Dermis microvascular lymphatic vessel endothelial cell (primary cell): ENCODE data around the gene CAV1. TPM values are rescaled to one million over a fixed set of nuclear protein-coding genes. Genes with fewer than 3 reads are reported as not detected.

Source experiments
- DNase-seq, 2 donors: peaks; one replicate each; pipeline versions ENCODE4 v3.0.0 to v3.0.0-alpha.2; 2010; ENCODE audit warnings: low read depth in 2 of 2
- total RNA-seq: library from RNA; depleted of rRNA; stranded (reverse); fragments of >200 nt; gene quantifications from 2 replicates; pipeline ENCODE4 v1.2.1, GENCODE V29; 2014

Gene CAV1
- total RNA-seq, 1 donor from 2014 or later, result 1,184 TPM

GRCh38 chr7:116530107-116530820 lies 5.4 kb downstream of the CAV1 start:
- no peak for DNase-seq

DNA sequence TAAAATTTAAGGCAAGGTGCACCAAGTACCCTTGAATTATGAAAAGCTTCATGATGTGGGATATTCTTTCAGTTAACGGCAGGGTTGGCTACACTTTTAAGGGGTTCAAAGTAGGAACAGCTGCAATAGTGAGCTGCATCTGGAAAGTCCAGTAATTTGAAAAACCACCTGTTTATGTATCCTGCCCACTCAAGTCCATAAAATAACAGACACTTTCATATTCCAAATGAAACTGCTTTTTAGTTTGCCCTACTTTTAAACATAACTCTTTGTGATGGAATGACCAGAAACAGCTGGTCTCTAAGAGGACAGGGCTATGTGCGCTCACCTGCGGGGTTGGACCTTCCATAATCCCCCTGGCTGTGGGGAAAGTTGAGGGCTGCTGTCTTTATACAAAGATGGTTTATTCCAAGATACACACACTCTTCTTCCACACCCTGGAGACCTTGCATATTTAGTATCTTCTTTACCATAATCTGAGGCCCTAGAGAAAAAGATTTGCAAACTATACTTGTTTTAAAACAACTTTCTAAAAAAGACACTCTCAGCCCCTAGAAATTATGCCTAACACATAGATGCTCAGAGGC lies 7.4 kb downstream of the CAV1 start:
- no peak for DNase-seq

DNA sequence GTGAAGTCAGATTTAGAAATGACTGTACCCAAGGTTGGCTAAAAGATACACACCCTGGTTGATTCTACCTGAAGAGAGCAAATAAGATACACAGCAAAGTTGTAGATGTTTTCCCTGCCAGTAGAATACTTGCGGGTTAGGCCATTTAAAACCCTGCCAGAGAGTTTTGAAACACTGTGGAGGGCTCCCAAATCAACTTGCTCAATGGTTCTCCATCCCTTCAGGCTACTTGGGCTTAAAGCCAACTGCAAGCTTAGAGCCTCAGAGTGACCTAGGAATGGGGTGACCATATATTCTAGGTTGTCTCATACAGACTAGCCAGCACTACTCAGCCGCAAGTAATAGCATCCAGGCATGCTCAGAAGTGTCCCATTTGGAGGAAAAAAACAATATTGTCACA lies 10.0 kb downstream of the CAV1 start:
- DNase-seq, result no peak

DNA sequence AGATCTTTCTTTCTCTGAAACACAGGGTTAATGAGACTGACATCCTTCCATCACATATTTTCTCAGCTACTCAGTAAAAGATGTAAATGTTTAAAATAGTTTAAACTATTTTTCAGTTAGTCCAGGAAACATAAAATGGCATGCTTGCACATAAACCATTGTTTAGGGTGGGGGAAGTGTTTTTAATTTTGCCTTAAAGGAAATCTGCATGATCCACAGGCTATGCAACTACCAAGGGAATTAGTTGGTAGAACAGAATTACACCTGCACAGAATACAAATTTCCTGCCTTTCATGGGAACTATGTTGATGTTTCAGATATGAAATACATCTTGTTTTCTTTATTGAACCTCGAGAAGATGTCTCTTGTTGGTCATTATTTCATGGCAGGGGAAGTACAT lies 10.6 kb downstream of the CAV1 start:
- peak in 1 of 2 donors; percentile 78 for DNase-seq

GRCh38 chr7:116538138-116538537 lies 13.3 kb downstream of the CAV1 start:
- DNase-seq, result no peak

- no peak for DNase-seq
Measured at GRCh38 chr7:116539879-116540278, 15.0 kb downstream of the CAV1 start.

- peak in 1 of 2 donors; percentile 51 for DNase-seq
Measured at GRCh38 chr7:116540743-116541142, 15.9 kb downstream of the CAV1 start.

DNA sequence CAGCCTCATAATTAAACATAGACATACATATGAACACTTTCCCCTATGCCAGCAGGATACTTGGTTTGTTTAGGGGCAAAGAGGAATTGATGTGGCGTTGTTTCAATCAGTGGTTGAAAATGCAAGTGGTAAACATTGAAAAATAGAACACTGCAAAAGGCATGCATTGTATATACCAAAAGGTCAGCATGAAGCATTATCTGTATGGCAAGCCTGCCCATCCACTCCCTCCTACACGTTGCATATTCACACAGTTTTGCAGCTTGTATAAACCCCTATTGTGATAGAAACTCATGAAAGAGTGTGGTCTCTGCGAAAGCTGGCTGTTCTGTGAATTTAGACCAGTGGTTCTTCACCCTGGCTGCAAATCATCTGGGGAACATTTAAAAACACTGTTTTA lies 17.1 kb downstream of the CAV1 start:
- DNase-seq, result no peak

DNA sequence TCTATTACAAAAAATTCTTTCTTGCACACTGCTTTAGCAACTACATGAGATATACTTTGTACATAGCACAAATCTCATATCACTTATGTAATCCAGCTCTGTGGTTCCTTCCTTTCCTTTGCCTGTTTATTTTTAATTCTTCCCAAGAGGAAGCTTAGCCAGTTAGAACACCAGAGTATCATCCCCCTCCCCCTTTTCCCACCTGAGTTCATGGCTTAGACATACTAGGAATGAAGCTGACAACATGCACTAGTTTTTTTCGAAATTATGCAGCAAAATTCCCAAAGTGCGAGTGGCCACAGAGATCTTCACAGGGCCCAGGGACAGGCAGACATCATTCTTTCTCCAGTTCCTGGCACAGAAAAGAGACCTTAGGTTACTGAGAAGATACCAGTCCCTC lies 17.8 kb downstream of the CAV1 start:
- peak in 1 of 2 donors; percentile 42 for DNase-seq

DNA sequence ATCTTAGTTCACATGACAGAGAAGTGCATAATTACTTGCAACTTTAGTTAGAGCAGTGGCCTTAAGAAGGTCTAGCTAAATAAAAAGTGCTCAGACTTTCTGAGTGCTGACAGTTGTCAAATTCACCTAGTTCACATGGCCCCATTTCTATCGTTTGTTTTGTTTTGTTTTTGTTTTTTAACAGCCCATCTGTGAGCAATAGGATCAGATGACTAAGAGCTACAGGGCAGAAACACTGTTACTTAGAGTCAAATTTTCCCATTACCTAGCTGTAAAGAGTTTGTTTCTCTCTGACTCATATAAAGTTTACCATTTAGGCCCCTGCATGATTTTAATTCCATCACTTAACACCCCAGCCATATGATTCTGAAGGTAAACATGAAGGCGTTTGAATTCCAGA lies 18.8 kb downstream of the CAV1 start:
- DNase-seq, result peak; percentile 64 to 85

- DNase-seq, result no peak
Measured at GRCh38 chr7:116544487-116544886, 19.7 kb downstream of the CAV1 start.

DNA sequence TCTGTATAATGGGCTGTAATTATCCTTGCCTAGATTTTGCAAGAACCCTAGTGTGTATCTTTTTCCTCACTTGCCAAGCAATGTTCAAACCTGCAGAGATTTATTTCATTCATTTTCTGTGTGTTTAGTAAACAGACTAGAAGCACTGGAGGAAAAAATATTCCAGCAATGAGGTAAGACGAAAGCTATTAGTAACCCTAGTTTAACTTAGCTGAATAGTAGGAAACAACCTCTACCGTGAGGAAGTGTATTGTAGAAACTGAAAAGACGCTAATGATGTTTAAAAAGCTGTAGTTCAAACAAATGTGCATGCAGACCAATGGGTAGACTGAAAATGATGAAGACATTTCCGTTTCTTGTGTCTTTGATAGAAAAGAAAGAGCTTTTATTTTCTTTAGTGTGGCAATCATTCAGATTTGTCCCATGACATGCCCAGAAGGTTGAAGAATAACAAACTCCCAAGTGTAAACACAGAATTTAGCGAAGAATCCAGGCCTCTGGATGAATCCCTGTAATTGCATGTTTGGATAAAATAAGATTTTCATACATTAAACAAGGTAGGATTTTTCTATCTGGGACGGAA lies 20.7 kb downstream of the CAV1 start:
- DNase-seq, result no peak

- DNase-seq, result no peak
Measured at GRCh38 chr7:116546054-116546453, 21.2 kb downstream of the CAV1 start.

DNA sequence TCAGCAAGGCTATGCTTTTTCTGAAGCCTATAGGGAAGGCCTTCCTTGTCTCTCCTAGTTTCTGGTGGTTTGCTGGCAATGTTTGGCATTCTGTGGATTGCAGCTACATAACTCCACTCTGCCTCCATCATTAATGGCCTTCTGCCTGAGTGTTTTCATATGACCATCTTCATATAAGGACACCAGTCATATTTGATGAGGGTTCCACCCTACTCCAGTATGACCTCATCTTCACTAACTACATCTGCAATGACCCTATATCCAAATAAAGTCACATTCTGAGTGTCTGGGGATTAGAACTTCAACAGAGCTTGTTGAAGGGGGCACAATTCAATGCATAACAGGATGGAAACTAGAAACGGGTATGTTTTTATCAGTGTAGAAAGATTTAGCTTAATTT lies 22.1 kb downstream of the CAV1 start:
- no peak for DNase-seq

GRCh38 chr7:116547347-116547746 lies 22.5 kb downstream of the CAV1 start:
- DNase-seq, result no peak

DNA sequence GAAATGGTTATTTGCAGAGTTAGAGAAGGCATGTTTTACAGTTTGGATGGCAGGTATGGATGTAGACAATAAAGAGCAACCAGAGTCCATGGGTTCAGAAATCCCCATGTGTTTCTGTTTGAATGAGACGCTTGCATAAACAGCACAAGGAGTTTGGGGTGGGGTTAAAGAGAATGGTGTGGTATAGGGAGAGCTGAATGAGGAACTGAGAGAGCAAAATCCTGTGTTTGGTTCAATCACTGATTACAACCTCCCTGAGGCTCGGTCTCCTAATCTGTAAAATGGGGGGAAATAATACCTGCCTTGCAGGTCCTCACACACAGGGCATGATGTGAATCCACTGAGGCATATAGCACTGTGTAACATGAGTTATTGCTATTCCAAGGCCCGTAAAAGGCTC lies 23.7 kb downstream of the CAV1 start:
- DNase-seq, result no peak

- DNase-seq, result no peak
Measured at GRCh38 chr7:116549370-116549769, 24.5 kb downstream of the CAV1 start.

DNA sequence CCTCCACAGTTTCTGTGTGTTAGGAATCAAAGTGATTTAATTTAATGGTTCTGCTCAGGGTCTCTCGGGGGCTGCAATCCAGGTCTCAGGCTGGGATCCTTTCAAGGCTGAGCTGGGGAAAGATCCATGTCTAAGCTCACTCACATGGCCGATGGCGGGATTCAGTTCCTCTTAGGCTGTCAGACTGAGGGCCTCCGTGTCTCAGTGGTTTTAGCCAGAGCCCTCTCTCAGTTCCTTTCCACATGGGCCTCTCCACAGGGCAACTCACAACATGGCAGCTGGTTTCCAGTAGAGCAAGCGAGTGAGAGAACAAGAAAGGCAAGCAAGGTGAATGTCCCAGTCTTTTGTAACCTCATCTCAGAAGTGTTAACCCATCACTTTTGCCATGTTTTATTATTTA lies 26.9 kb downstream of the CAV1 start:
- DNase-seq, result no peak

DNA sequence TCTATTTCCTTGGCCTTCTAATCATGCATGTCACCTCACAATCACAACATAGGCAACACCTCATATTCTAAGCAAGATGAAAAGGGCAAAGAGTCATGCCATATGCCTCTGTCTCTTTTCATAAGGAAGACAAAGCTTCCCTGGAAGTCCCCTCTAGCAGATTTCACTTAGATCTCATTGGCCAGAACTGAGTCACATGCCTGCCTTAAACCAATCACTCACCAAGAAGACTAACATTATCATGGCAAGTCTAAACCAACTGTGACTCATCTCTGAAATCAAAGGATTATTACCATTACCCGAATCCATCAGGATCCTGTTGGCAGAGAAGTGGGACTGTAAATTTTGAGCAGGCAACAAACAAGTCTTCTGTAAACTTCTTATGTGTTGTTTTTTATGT lies 27.8 kb downstream of the CAV1 start:
- peak in 1 of 2 donors; percentile 68 for DNase-seq

DNA sequence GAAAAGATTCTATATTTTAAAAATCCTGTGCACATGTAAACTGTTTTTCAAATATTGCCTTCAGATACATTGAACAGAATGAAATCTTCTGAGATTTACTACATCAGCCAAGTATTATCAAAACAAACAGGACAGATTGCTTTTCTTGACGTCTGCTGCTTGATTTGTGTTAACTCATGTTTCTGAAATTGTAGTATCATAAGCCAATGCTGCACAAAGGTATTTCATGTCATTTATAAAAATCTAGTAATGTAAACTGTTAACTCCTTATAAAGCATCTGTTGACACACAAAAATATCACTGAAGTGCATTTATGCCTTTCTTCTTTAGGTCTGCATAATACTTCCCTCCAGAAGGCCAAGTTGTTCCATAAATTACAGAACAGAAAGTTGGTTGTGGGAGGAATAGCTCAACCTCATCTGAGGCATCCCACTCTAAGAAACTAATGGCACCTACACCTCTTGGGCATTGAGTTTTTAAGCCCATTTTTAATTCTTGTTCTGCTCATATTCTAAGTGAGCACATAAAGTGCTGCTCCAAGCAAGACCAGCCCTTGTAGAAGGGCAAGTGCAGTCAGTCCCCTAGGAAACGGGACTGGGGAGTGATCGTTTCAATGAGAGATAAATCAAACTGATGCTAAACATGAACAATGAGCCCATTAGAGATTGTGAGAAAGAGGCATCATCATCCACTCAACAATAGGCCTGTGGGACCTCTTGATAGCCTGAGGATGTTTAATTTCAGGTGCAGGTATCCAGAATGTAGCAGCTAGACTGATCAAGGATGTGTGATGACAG lies 28.5 kb downstream of the CAV1 start:
- DNase-seq, result no peak

- DNase-seq, result peak in 1 of 2 donors; percentile 80
Measured at GRCh38 chr7:116554436-116554835, 29.6 kb downstream of the CAV1 start.

GRCh38 chr7:116554911-116555310 lies 30.1 kb downstream of the CAV1 start:
- DNase-seq, result no peak
